GM12801 (cell line): ENCODE data around the gene LRIT2.

Experiments used
- TF ChIP-seq, protein P1 (sequence below): IDR thresholded peaks from one replicate; pipeline ENCODE4 v1.5.1; 2011; ENCODE audit warnings: control low read depth; ENCODE audit not compliant: insufficient read length; ENCODE audit errors: extremely low read depth

LRIT2 gene

DNA sequence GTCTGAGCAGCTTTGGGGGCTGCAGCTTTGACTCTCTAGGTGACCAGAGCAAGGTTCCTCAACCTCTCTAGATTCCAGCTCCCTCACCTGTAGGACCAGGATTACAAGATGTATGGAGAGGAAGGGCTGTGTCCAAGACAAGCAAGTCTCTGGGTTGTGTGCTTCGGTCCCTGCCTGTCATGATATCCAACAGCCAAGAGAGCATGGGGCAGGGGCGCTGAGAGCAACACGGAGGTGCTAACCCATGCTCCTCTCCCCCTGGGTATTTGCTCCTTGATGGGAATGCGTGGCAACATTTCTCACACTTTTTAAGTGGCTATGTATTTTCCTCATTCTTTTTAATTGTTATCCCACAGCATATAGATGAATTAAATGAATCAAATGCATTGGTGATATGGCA is 20.7 kb downstream of the LRIT2 start:
- TF ChIP-seq, protein P1, sequence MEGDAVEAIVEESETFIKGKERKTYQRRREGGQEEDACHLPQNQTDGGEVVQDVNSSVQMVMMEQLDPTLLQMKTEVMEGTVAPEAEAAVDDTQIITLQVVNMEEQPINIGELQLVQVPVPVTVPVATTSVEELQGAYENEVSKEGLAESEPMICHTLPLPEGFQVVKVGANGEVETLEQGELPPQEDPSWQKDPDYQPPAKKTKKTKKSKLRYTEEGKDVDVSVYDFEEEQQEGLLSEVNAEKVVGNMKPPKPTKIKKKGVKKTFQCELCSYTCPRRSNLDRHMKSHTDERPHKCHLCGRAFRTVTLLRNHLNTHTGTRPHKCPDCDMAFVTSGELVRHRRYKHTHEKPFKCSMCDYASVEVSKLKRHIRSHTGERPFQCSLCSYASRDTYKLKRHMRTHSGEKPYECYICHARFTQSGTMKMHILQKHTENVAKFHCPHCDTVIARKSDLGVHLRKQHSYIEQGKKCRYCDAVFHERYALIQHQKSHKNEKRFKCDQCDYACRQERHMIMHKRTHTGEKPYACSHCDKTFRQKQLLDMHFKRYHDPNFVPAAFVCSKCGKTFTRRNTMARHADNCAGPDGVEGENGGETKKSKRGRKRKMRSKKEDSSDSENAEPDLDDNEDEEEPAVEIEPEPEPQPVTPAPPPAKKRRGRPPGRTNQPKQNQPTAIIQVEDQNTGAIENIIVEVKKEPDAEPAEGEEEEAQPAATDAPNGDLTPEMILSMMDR = no peak

DNA sequence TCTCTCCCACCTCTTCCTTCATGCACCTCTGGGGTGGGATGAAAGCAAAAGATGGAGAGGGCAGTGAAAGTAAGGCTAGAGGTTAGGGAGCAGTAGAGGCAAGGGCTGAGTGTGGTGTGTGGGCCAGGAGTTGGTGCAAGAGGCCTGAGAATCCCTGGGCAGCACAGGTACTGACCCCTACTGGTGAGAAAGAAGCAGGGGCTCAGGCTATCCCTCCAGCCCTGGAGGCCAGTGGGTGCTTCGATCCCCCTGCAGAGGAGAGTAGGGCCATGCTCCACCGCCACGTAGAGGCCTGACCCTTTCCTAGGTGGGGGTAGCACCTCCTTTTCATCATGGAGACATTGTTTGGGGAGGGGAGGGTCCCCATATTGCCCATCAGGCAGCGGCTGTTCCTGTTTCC is 21.2 kb downstream of the LRIT2 start:
- TF ChIP-seq, protein P1 = no peak

DNA sequence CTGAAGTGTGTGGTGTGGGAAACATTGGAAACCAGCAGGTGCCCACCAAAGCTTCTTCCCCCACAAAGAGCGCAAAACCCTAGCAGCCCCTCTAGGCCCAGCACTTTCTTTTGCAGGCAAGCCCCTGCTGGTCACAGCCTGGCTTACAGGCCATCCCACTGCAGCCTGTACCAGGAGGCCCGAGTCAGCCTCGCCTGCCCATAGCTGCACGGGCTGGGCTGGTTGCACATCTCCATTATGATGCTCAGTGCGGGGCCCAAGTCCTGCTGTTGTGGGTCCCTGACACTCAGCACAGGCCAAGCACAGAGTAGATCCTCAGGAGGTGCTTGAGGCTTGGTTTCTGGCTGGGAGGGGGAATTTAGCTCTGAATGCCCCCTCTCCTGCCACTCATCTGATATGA is 23.0 kb downstream of the LRIT2 start:
- TF ChIP-seq, protein P1 = no peak

DNA sequence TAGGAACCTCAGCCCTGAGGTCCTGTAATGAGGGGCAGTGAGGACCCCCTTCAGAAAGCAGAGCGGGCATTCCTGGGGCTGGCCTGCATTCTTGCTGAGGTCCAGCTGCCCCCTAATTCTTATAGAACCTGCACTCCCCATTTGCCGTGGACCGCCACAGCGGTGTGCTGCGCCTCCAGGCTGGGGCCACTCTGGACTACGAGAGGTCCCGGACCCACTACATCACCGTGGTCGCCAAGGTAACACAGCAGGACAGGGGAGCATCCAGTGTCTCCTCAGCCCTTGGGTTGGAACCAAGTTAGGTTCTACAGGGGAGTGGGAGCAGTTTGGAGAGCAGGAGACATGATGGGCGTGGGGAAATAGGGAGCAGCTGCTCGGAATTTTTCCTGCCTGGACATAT is 23.7 kb downstream of the LRIT2 start:
- TF ChIP-seq, protein P1 = no peak

DNA sequence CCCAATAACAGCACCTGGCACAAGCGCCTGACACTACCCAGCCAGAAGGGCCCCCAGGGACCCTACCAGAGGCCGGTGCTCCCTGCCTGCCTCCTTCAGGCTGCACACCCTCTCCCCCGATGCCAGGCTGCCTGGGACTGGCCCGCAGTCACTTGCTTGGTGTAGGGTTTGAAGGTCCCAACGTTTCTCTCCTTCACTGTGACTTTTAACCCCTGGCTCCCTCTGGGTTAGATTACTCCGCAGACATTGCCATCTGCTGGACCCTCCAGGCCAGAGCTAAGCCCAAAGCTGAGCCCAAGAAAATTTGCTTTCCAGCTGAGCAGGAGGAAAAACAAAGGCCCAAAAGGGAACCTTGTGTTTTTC is 24.1 kb downstream of the LRIT2 start:
- TF ChIP-seq, protein P1 = no peak

DNA sequence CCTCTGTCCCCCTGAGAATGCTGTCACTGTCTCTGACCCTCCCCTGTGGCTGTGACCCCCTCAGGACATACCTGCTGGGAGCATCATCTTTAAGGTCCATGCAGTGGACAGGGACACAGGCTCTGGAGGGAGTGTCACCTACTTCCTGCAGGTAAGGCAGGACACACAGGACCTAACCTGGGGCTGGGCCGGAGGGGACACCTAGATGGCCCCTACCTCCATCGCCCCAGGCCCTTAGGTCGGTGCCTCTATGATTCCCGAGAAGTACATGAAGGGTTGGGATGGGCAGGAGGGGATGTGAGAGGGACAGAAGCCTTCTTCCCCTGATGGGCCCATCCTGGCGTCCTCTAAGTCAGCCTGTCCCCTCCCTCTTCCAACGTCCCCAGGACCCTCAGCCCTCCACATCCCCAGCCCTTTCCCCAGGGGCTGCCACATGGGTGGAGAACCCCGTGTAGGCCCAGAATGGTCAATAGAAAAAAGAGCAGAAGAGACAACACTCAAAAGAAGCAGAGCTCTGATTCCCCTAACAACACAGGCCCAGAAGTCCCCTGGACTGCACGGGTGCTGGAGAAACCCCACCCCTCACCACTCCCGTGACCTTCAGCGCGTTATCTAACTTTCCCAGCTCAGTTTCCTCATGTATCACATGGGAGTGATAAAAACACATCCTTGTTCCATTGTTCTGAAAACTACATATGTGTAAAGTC is 24.7 kb downstream of the LRIT2 start:
- TF ChIP-seq, protein P1 = no peak

DNA sequence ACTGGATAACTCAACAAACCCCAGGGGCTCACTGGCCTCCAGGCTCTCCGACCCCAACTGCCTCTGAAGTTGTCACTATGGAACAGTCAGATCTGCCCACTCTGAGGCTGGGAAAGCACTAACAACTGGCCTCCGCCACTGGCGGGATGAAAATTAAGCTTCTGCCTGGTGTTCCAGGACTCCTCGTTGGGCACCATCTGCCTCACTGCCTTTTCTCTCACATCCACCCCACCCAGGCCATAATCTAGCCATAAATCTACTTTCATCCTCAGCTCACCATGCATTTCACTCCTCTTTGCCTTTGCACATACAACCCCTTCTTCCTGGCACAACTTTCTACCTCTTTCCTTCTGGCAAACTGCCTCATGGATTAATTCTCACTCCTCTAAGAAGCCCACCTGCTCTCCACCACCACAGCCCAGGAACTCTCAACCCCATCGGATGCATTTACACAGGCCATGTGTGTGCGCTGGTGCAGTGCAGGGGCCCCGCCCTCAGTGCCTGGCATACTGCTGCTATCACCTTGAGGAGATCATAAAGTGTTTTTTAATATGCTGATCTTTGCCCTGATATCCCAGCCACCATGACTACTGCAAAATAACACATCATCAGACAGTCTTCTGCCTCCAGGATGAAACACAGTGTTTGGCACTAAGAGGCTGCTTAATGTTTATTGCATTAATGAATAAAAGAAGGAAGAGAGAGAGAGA is 27.0 kb downstream of the LRIT2 start:
- TF ChIP-seq, protein P1 = no peak
